HL-60/S4 treated with phorbol 12-myristate 13-acetate at 8.2 ng/mL for 4 days and 3 days (cell line): ENCODE results near the gene PLOD1.

Source experiments
- in situ Hi-C: fragments of 300-500 bp; cut with MboI; formaldehyde crosslinking; loops from 2 replicates; pipeline ENCODE4 v1.15.0; 2022; ENCODE audit warnings: low sequenced_read_pairs

PLOD1 gene

DNA sequence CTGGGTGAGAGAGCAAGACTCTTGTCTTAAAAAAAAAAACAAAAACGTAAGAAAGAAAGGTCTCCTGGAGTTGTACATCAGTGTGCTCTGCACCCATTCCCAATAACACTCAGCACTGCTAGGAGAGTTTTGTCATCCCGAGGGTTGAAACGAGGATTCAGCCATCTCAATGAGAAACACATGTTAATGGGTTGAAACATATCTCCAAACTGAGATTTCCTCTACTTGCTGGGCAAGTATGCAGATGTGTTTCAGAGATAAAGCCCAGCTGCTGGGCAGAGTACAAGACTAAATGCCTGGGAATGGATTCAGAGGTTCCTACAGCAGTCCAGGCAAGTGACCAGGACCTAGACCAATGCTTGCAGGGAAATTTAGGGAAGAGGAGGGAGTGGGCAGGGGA, 43.1 kb downstream of the PLOD1 start:
- in situ Hi-C loops: loop anchor here (25.0 kb wide), 1 partner anchor 140 kb away; the partner anchor contains the start of gene NPPA

DNA sequence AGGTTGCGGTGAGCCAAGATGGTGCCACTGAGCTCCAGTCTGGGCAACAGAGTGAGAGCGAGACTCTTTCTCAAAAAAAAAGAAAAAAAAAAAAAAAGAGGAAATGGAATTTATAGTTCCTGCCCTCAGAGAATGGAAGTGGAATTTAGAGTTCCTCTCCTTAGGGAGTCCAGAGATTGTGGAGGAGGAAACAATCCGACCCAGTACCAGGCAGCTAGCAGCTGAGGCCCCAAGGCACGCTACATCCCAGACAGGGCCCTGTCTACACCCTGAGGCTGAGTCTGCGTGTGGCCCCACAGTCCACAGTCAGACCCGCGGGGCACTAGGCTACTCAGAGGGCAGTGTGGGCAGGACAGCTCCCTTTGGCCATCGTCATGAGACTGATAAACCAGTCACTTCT, 43.8 kb downstream of the PLOD1 start:
- in situ Hi-C loops: loop anchor here (25.0 kb wide), 1 partner anchor 141 kb away; the partner anchor contains the start of gene NPPA

DNA sequence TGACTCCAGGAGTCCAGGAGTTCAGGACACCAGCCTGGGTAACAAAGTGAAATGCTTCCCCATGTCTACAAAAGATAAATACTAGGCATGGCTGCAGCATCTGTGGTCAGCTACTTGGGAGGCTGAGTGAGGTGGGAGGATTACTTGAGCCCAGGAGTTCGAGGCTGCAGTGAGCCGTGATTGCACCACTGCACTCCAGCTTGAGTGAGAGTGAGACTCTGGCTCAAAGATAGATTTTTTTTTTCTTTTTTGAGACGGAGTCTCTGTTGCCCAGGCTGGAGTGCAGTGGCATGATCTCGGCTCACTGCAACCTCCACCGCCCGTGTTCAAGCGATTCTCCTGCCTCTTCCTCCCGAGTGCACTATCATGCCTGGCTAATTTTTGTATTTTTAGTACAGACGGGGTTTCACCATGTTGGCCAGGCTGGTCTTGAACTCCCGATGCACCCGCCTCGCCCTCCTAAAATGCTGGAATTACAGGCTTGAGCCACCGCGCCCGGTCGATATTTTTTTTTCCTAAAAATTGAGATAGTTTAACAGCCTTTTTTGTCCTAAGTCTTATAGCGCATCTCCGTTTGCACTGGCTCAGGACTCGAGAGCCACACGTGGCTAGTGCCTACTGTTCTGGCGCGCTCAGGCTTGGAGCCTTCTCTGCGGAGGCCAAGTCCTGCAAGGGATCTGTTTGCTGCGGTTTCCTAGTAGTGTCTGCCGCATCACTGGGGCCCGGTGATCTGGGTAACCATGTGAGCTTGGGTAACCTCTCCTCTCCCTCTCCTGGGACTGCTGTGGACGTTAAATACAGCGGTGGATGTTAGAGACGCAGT, 44.7 kb downstream of the PLOD1 start:
- in situ Hi-C loops: loop anchor here (25.0 kb wide), 1 partner anchor 142 kb away; the partner anchor contains the start of gene NPPA

DNA sequence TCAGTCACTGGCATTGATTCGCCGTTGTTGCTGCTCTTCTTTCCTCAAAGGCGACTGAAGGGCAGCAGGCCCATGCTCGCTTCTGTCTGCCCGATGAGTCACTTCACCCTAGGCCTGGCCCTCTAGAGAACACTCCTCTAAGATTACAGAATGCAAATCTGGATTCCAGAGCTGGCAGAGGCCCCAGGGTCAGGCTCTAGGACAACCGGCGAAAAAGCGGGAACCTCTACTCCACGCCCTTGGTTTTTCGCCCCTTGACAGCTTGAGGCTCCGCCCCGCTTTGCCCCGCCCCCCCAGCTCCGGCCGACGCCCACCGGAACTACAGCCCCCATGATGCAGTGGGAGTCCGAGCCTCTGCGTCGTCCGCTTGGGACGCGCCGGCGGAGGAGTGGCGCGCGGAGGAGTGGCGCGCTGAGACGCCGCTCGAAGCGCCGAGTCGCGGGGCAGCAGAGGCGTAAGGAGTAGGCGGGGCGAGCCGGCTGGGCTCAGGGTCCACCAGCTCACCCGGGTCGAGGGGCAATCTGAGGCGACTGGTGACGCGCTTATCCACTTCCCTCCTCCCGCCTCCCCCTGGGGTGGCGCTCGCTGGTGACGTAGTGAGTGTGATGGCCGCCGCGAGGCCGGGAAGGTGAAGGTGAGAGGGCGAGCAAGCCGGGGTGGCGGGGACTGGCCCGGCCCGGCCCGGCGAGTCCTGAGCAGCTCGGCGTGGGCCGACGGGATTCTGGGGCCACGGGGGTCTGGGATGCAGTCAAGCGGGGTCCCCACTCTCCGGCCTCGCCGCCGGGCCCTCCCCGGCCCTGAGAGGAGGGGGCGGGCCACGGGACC, 45.5 kb downstream of the PLOD1 start, which contains the start of gene MFN2:
TSS of gene MFN2 (plus strand) at position 594 of the 825 bp plus-strand sequence. CDS start 8,725 bp downstream, outside the sequence.
- in situ Hi-C loops: loop anchor here (25.0 kb wide), 1 partner anchor 143 kb away; the partner anchor contains the start of gene NPPA

DNA sequence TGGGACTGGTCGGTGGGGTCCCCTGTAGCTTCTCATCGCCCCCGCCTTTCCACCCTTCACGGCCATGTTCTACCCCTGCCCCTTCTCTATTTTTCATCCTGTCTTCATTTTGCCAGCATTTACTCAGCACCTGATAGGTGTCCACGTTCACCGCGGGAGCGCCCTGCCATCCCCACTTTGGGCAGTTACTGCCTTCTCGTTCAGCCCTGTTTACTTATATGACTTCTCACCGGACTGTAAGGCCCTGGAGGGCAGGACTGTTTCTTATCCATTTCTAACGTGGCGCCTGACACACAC, 46.1 kb downstream of the PLOD1 start:
- in situ Hi-C loops: loop anchor here (25.0 kb wide), 1 partner anchor 143 kb away; the partner anchor contains the start of gene NPPA

DNA sequence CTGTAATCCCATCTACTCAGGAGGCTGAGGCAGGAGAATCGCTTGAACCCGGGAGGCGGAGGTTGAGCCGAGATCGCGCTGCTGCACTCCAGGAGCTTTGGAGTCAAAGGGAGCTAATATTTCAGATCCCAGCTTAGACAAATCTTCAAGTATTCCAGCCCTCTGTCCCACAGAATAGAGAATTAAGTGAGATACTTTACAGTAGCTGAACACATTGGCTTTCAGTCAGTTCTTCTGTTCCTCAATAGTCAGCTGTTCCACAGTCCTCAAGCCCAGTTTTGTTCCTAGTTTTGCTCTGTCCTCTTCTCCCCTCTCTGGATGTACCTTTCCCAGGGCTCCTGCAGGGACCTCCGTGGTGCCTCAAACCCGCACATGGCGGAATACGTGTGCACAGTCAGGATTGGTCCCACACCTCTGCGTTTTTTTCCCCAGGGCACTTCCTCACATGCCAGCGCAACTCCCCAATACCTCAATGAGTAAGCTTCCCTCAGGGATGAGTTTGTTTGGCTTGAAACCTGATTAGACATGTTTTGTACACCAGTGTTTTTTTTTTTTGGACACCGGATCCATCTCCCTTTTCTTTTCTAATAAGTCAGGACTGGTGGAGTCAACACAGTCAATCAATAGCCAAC, 47.0 kb downstream of the PLOD1 start:
- in situ Hi-C loops: loop anchor here (25.0 kb wide), 1 partner anchor 144 kb away; the partner anchor contains the start of gene NPPA

DNA sequence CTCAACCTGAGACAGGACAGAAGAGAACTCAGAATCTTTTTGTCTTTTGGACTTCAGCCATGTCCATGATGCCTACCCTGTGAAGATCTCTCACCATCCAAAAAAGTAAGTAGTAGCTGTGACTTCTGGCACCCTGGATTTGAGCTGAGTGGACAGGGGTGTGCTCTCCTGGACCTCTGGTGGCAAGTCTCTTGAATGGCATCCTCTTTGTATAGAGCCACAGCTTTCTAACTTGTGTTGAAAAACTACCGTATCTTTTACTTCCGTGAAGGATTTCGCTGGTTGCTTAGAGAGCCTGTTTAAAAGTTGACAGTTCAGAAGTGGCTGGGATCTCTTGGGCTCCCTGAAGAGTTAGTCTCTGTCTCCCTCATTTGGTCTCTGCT, 47.5 kb downstream of the PLOD1 start:
- in situ Hi-C loops: loop anchor here (25.0 kb wide), 1 partner anchor 145 kb away; the partner anchor contains the start of gene NPPA

DNA sequence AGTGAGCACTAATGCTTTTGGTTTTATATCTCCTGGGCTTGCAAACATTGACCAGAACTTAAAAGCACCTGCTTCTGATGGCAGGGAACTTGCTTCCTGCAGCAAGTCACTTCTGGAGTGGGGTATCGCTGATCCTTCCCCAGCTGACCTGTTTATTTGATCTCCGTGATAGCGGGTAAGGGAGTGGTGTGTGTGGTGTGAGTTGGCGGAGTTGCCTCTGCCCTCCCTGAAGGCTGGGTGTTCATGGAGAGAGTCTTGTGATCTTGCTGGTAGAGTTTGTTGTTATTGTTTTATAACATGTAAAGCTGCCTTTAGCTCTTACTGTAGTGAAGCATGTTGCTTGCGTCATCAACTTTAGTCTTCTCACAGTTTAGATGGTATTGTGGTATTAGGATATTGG, 49.6 kb downstream of the PLOD1 start:
- in situ Hi-C loops: loop anchor here (25.0 kb wide), 1 partner anchor 147 kb away; the partner anchor contains the start of gene NPPA

DNA sequence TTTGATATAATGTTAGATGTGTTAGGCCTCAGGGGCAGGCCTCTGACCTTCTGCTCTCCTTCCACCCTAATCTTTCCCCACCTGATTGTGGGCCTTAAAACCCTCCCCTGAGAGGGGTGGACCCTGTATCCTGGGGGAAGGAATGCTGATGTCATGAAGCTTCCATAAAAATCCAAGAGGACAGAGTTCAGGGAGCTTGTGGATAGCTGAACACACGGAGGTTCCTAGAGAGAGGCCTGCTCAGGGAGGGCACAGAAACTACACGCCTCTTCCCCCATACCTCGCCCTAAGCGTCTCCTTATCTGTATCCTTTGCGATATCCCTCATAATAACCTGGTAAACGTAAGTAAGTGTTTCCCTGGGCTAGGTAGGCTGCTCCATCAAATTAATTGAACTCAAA, 50.1 kb downstream of the PLOD1 start:
- in situ Hi-C loops: loop anchor here (25.0 kb wide), 1 partner anchor 147 kb away; the partner anchor contains the start of gene NPPA

DNA sequence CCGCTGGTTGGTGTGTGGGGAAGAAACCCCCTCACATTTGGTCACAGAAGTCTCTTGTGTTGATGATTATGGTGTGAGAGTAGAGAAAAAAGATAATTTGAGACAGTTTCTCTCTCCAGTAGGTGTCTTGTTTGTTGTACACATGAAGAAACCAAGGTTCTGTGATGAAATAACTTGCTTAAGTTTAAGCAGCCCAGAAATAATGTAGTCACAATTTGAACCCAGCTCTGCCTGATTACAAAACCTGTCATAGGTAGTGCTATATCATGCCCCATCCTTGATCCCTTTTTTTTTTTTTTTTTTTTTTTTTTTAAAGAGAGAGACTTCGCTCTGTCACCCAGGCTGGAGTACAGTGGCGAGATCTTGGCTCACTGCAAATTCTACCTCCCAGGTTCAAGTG, 50.7 kb downstream of the PLOD1 start:
- in situ Hi-C loops: loop anchor here (25.0 kb wide), 1 partner anchor 148 kb away; the partner anchor contains the start of gene NPPA

DNA sequence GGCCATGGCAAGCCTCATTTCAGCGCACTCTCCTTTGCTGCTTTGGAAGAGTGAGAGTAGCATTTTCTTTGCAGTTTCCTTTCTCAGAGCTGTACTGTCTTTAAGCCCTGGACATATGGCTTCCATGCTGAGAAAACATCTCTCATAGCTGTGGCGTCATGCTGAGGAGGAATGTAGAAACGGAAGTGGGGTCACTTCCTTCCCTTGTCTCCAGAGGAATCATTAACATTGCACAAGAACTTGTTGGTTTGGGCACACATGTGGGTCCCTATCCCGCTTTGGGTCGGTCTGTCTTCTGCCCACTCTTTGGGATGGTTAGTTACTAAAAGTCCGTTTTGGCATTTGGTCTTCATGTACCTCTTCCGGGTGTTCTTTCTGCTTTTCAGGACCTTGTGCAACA, 51.3 kb downstream of the PLOD1 start:
- in situ Hi-C loops: loop anchor here (25.0 kb wide), 1 partner anchor 149 kb away; the partner anchor contains the start of gene NPPA

DNA sequence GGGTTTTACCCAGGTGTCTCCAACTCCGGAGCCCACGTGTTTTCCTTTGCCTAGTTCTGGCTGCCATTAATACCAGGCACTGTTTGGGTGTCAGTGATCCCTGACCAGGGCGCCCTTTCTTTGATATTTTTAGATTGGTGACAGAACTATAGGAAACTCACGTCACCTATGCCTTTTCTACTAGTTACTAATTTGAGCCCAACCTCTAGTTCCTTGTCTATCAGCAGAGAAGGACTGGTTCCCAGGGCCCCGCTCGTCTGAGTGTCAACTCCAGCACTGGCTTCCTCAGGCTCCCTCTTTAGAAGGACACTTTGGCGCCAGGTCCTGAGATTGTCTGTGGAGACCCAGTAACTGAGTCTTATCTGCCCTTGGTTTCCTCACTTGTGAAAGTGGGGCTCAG, 55.2 kb downstream of the PLOD1 start:
- in situ Hi-C loops: loop anchor here (25.0 kb wide), 1 partner anchor 152 kb away; the partner anchor contains the start of gene NPPA

DNA sequence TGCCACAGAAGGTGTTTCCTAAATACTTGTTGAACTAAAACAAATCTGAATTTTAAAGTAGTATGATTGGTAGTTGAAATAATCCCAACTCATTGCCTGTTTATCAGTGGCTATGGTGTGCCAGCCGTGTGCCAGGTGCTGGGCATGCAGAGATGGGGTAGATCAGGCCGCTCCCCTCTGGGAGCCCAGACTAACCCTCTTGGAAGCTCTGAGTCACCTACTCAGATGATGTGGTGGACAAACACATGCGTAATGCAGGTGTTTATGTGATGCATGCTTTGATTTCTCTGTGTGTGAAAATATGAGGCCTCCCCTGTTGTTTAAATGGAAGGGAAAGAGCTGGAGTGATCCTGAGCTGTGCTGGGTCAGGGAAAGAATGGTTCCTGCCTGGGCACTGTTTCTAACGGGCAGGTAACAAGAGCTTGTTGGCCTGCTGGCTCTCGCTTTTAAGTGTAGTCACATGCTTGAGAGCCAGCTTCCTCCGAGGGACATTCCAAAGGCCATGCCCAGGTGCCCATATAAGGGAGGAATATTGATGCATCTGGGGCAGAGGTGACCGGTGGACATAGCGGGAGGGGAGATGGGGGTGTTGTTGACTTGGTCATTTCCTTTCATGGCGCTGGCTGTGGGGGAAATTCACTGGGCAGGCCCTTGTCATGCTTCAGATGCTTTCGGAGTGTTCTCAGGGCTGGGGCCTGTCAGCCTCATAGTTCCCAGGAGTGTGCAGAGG, 56.0 kb downstream of the PLOD1 start:
- in situ Hi-C loops: loop anchor here (25.0 kb wide), 1 partner anchor 153 kb away; the partner anchor contains the start of gene NPPA

DNA sequence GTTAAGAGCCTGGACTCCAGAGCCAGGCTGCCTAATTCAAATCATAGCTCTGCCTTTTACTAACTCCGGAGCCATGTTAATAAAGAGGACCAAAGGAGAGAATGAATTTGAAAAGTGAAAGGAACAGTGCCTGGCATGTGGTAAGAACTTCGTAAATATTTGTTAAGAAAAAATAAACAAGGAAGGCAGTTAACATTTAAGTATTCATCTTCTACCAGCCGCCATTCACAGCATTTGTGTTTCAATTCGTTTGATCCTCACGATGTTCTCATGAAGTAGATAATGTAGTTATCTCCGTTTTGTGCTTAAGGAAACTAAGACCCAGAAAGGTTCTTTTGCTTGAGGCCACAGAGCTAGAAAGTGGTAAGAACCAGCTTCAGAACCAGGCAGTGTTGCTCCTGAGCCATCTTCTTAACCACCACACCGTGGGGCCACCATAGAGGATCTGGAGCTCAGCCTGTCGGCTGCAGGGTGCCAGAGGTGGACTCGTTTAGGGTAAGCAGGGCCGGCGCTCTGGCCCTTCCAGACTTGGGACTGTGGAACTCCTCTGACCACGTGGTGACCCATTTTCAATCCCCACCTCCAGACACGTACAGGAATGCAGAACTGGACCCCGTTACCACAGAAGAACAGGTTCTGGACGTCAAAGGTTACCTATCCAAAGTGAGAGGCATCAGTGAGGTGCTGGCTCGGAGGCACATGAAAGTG, 57.6 kb downstream of the PLOD1 start:
- in situ Hi-C loops: loop anchor here (25.0 kb wide), 1 partner anchor 155 kb away; the partner anchor contains the start of gene NPPA

DNA sequence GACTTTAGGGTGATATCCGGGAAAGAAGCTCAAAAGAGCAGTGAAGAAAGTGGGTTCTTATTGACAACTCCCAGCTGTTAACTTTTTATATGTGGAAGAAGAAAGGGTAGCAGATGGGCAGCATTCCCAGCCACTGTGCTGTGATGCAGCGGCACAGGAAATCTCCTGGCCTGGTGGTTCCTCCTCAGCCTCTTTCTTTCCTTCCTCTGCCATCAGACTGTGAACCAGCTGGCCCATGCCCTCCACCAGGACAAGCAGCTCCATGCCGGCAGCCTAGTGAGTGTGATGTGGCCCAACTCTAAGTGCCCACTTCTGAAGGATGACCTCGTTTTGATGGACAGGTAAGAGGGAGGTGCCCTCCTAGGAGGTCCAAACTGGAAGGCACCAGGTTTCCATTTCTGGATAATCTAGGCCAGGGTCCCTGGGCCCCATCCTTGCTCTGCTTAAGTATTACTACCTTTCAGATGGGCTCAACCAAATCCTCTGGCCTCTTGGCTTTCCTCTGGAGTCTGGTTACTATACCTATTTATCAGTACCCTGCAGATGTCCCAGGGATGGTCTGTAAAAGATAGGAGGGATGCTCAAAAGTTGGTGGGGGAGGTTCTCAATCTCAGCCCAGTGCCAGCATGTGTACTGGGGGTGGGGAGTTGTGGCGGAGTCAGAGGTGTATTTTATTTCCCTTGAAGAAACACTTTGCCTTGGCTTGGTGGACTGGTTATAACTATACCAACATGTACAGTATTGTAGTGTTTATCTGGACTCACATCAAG, 62.7 kb downstream of the PLOD1 start:
- in situ Hi-C loops: loop anchor here (25.0 kb wide), 1 partner anchor 160 kb away; the partner anchor contains the start of gene NPPA

DNA sequence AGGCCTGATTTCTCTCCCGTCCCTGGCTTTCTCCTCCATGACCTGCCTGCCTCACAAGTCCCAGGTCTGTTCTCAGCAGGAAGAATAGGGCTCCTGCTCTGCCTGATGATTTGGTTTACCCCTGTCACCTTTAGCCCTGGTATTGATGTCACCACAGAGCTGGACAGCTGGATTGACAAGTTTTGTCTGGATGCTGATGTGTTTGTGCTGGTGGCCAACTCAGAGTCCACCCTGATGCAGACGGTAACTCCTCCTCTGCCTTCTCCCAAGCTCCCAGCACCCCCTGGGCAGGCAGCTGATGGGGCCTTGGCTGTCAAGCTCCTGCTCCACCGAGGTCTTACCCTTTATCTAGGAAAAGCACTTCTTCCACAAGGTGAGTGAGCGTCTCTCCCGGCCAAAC, 64.1 kb downstream of the PLOD1 start:
- in situ Hi-C loops: loop anchor here (25.0 kb wide), 1 partner anchor 161 kb away; the partner anchor contains the start of gene NPPA

DNA sequence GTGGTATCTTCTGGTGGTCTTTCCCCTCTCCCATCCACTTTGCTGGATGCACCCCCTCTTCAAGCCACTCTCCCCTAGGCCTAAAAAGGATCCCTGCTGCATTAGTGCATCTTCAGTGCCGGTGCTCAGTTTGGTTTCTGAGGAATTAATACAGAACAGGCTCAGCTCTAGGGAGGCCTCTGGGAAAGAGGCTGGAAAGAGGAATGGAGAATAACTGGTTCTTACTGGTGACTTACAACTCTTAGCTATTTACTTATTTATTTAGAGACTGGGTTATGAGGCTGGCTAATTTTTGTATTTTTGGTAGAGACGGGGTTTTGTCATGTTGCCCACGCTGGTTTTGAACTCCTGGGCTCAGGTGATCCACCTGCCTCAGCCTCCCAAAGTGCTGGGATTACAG, 64.7 kb downstream of the PLOD1 start:
- in situ Hi-C loops: loop anchor here (25.0 kb wide), 1 partner anchor 162 kb away; the partner anchor contains the start of gene NPPA

DNA sequence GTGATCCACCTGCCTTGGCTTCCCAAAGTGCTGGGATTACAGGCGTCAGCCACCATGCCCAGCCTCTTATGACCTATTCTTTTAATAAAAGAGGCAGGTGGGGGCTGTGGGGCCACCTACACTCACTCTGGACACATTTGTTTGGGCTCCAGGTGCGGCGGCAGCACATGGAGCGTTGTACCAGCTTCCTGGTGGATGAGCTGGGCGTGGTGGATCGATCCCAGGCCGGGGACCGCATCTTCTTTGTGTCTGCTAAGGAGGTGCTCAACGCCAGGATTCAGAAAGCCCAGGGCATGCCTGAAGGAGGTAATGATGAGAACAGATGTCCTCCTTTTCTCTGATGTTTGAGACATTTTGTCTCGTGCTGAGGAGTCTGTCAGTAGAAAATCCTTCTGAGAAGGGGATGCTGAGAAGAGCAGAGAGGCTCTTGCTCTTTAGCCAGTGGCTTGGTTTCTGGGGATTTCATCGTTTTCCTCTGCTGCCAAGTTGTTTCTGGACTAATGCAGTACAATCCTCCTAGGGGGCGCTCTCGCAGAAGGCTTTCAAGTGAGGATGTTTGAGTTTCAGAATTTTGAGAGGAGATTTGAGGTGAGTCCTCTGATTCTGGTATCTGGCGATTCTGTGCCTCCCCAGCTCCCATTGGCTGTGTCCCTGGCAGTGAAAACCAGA, 66.9 kb downstream of the PLOD1 start:
- in situ Hi-C loops: no loop called here
